ENCODE results near the gene MAPRE3. TPM values are rescaled to one million over a fixed set of nuclear protein-coding genes. Genes with fewer than 3 reads are reported as not detected.

MAPRE3 gene
- total and polyA plus RNA-seq, 9 of the 15 experiments (the other 6 are each of a cell fraction or from before 2014, with no cell fraction given) = 0.70 to 43.2 (median 12.6) TPM

- TF ChIP-seq HMBOX1 (IDR thresholded peaks at IDR 0.05) (peak; percentile 50), THRB (CRISPR knock-in tag; conservative IDR thresholded peaks at IDR 0.05) (no peak), NFIC (IDR thresholded peaks at IDR 0.05) (peak; percentile 59), BHLHE40 (IDR thresholded peaks at IDR 0.05; ENCODE audit: low read length) (no peak), ASH1L (IDR thresholded peaks at IDR 0.05; ENCODE audit: borderline replicate concordance, low read depth, partially characterized antibody) (no peak)
These were observed 103.3 kb downstream of the MAPRE3 start (continued) for GRCh38 chr2:27073782-27074181.

GRCh38 chr2:27074738-27075565 lies 104.5 kb downstream of the MAPRE3 start:
- intact Hi-C loops (cut with micrococcal nuclease) (no loop called here), in situ Hi-C loops (cut with MboI) (no loop called here)
- H3K9ac ChIP-seq (ENCODE audit: insufficient read depth in 1 of 2, low read depth in 2 of 2, low read length in 2 of 2) = peak overlapping the region in 1 of 2 experiments; percentile 79; a peak in 1 of 4 replicates
- ATAC-seq (no peak), FAIRE-seq (no peak), DNase-seq (ENCODE audit: extremely low read depth in 1 of 4, low spot score in 3 of 4) (peak in 2 of 4 experiments; percentile 47 to 58)
- no peak overlapping the region for H3K4me2 ChIP-seq (ENCODE audit: insufficient read depth, low read length)
- peak overlapping the region; percentile 78 for H2AFZ ChIP-seq (ENCODE audit: low read depth, low read length)
- H3K79me2 ChIP-seq (ENCODE audit: control insufficient read depth, insufficient read depth, low read length) = peaks cover 16% of the 10 kb centered on the region
- H3K4me3 ChIP-seq = no peak overlapping the region
- H3K4me1 ChIP-seq (replicated peaks in 1 of 2; ENCODE audit: control insufficient read depth in 2 of 2, insufficient read depth in 2 of 2, low read length in 2 of 2) = peaks cover 50 to 57% of the 10 kb centered on the region in 2 experiments
- WGBS (ENCODE audit: insufficient coverage, low coverage, missing lambda C conversion rate) = 51% methylated on average over 4 of the region's 4 CpGs
- H3K9me1 ChIP-seq (ENCODE audit: control insufficient read depth, insufficient read depth, low read length) = no peaks in the 10 kb centered on the region
- ChIA-PET POLR2A (interaction anchor here (0.6 to 1.4 kb wide), 4 partner anchors 10 to 468 kb away, joined by 3 to 4 read pairs (median 3); partner anchors contain the start of gene KHK), CTCF (ENCODE audit: low intra/inter-chr PET ratio) (no interaction called here)
- H3K36me3 ChIP-seq (ENCODE audit: control insufficient read depth, insufficient read depth, low read length) = peaks cover 8% of the 10 kb centered on the region; the same call in 1 of the 3 replicates
- no peaks in the 10 kb centered on the region for H3K27me3 ChIP-seq (ENCODE audit: control insufficient read depth in 2 of 2, insufficient read depth in 2 of 2, low read length in 2 of 2)
- BruUV-seq (replicated peaks) = no TSS peak
- H3K27ac ChIP-seq (ENCODE audit: extremely low read depth, low read depth, low read length) = no peak overlapping the region; the same call in 2 of the 3 replicates
- no peaks in the 10 kb centered on the region for H3K9me3 ChIP-seq (replicated peaks; ENCODE audit: control insufficient read depth, insufficient read depth, low read depth, low read length)
- no peaks in the 10 kb centered on the region for H4K20me1 ChIP-seq (replicated peaks; ENCODE audit: control insufficient read depth, insufficient read depth, low read length)
- TF ChIP-seq TRIM24 (IDR thresholded peaks at IDR 0.05) (no peak), SPI1 (IDR thresholded peaks at IDR 0.05; ENCODE audit: borderline replicate concordance, low read depth, low read length) (peak; percentile 32; the same call in 1 of the 2 replicates), VEZF1 (CRISPR knock-in tag; IDR thresholded peaks at IDR 0.05) (no peak), EP400 (IDR thresholded peaks at IDR 0.05) (no peak), POLR3A (IDR thresholded peaks at IDR 0.05; ENCODE audit: borderline replicate concordance, extremely low read depth, insufficient read depth, insufficient read length) (no peak), CBX2 (IDR thresholded peaks at IDR 0.05; ENCODE audit: insufficient read depth, low read length, poor library complexity, severe bottlenecking) (no peak), SRSF9 (IDR thresholded peaks at IDR 0.05; ENCODE audit: borderline replicate concordance, low read depth, low read length) (no peak), NFIX (CRISPR knock-in tag; IDR thresholded peaks at IDR 0.05; ENCODE audit: low read depth) (peak; percentile 20; the same call in 1 of the 2 replicates), NFIC (IDR thresholded peaks at IDR 0.05) (peak; percentile 95)

Measured in K562 (cell line).